Body of pancreas (tissue), 4 donors: ENCODE measurements around the gene ARID1B. TPM values are rescaled to one million over a fixed set of nuclear protein-coding genes. Genes with fewer than 3 reads are reported as not detected.

Source experiments
- ATAC-seq: fragments of 150-250 bp; one replicate; pipeline ENCODE4 v1.9.1; 2016
- DNase-seq, 4 donors: peaks; one replicate each; pipeline ENCODE4 v3.0.0-alpha.2; 2019
- H3K27ac ChIP-seq, 4 donors: fragments of 200-600 bp; sonication (generic); 1 replicate in 3 of 4; 2 replicates in 1 of 4; pipeline versions ENCODE4 v1.5.1 to v1.6.1; 2016 to 2019; ENCODE audit warnings: mild to moderate bottlenecking in 1 of 4, mixed read lengths in 1 of 4, moderate library complexity in 1 of 4
- H3K27me3 ChIP-seq, 2 donors: fragments of 200-600 bp; sonication (generic); one replicate each; pipeline ENCODE4 v1.6.0; 2016; ENCODE audit warnings: mild to moderate bottlenecking in 1 of 2
- H3K36me3 ChIP-seq, 2 donors: fragments of 200-600 bp; sonication (generic); replicated peaks in 1 of 2; 2 replicates each; pipeline ENCODE4 v1.5.1; 2016; ENCODE audit warnings: low read depth in 2 of 2; ENCODE audit not compliant: insufficient read depth in 1 of 2
- H3K4me1 ChIP-seq: fragments of 200-600 bp; sonication (generic); one replicate; pipeline ENCODE4 v1.6.0; 2016
- H3K4me3 ChIP-seq, 2 donors: fragments of 200-600 bp; sonication (generic); 1 replicate in 1 of 2; 2 replicates in 1 of 2; pipeline ENCODE4 v1.5.1; 2016 to 2019
- H3K9me3 ChIP-seq, 3 donors: fragments of 200-600 bp; sonication (generic); 1 replicate in 2 of 3; 2 replicates in 1 of 3; pipeline ENCODE4 v1.5.1; 2016
- POLR2A ChIP-seq, 3 donors: fragments of 450-650 bp; IDR thresholded peaks; one replicate each; pipeline ENCODE4 v1.6.1; 2016; ENCODE audit warnings: antibody characterized with exemption in 3 of 3, mild to moderate bottlenecking in 2 of 3
- WGBS, 2 donors: methylation state at CpG; one replicate each; pipeline ENCODE4 v1.1.5; 2017; 5-methylcytosine and 5-hydroxymethylcytosine counted together
- intact Hi-C: fragments of 100-400 bp; cut with DNase I; formaldehyde crosslinking; loops from one replicate; pipeline ENCODE4 v1.15.1; 2023
- total RNA-seq, 2 donors: library from RNA; depleted of rRNA; stranded (reverse); fragments of >200 nt; gene quantifications; one replicate each; pipeline ENCODE4 v1.1.0, GENCODE V29; 2016
- TF ChIP-seq, protein P1 (sequence below), 7 experiments: fragments of 450-650 bp in 4 of 7; fragments of 200-600 bp in 3 of 7; sonication (generic) in 3 of 7; IDR thresholded peaks; one replicate each; pipeline ENCODE4 v1.5.1; 2016 to 2019; ENCODE audit warnings: antibody characterized with exemption in 7 of 7

The ARID1B gene
- total RNA-seq, 2 donors from 2014 or later, result 71.5 to 85.1 TPM

GRCh38 chr6:157021344-157021992 lies 244.3 kb downstream of the ARID1B start:
- ATAC-seq, result peak; percentile 82
- TF ChIP-seq, protein P1, sequence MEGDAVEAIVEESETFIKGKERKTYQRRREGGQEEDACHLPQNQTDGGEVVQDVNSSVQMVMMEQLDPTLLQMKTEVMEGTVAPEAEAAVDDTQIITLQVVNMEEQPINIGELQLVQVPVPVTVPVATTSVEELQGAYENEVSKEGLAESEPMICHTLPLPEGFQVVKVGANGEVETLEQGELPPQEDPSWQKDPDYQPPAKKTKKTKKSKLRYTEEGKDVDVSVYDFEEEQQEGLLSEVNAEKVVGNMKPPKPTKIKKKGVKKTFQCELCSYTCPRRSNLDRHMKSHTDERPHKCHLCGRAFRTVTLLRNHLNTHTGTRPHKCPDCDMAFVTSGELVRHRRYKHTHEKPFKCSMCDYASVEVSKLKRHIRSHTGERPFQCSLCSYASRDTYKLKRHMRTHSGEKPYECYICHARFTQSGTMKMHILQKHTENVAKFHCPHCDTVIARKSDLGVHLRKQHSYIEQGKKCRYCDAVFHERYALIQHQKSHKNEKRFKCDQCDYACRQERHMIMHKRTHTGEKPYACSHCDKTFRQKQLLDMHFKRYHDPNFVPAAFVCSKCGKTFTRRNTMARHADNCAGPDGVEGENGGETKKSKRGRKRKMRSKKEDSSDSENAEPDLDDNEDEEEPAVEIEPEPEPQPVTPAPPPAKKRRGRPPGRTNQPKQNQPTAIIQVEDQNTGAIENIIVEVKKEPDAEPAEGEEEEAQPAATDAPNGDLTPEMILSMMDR (IDR thresholded peaks at IDR 0.05), result peak; percentile 28 to 57 (median 47)
- peak; percentile 92 to 95 (median 93) for TF ChIP-seq POLR2A (IDR thresholded peaks at IDR 0.05)

GRCh38 chr6:157021993-157022740 lies 245.0 kb downstream of the ARID1B start:
- 2 to 6% methylated on average over 17 to 33 of the region's 33 CpGs for WGBS, 2 donors
- Histone ChIP-seq H3K36me3 (no peaks in the 10 kb centered on the region), H3K9me3 (no peaks in the 10 kb centered on the region), H3K4me3 (peak overlapping the region; percentile 63 to 64), H3K27me3 (no peaks in the 10 kb centered on the region), H3K27ac (peak overlapping the region; percentile 96 to 98 (median 97)), H3K4me1 (peaks cover 12% of the 10 kb centered on the region)
- ATAC-seq (peak; percentile 92), DNase-seq (peak; percentile 88 to 93 (median 92))
- intact Hi-C loops, result no loop called here
- TF ChIP-seq POLR2A (IDR thresholded peaks at IDR 0.05), result no peak
- TF ChIP-seq, protein P1 (IDR thresholded peaks at IDR 0.05), result no peak

More at GRCh38 chr6:157021344-157021992, 244.3 kb downstream of the ARID1B start:
- Histone ChIP-seq H3K4me3 (peak overlapping the region; percentile 63 to 64), H3K9me3 (no peaks in the 10 kb centered on the region), H3K27me3 (no peaks in the 10 kb centered on the region), H3K4me1 (peaks cover 12% of the 10 kb centered on the region), H3K27ac (peak overlapping the region; percentile 96 to 98 (median 97)), H3K36me3 (no peaks in the 10 kb centered on the region)
- DNase-seq, result peak; percentile 85 to 91 (median 90)
- intact Hi-C loops, result no loop called here
- 0% methylated on average over 22 to 83 of the region's 84 CpGs for WGBS, 2 donors

DNA sequence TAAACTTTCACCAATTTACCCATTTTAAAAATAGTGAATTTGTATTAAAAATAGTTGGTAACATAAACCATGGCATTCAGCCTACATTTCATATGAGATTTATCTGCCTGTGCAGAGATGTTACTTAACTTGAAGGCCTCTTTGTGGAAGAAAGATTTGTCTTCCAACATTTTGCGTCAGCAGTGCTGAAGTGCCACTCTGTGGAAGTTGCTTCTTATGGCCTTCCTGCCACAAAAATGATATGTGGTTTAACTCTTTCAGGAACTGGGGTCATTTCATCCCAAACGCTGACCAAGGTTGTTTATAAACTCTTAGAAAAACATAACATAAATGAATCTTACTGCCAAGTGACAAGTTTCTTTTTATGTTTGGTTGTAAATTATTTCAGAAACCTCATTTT lies 246.8 kb downstream of the ARID1B start:
- Histone ChIP-seq H3K9me3 (no peaks in the 10 kb centered on the region), H3K27ac (no peak overlapping the region), H3K27me3 (no peaks in the 10 kb centered on the region), H3K4me3 (no peak overlapping the region), H3K4me1 (peaks cover 12% of the 10 kb centered on the region), H3K36me3 (no peaks in the 10 kb centered on the region)
- ATAC-seq (no peak), DNase-seq (no peak)
- 30 to 32% methylated on average over 2 of the region's 2 CpGs for WGBS, 2 donors
- TF ChIP-seq POLR2A (IDR thresholded peaks at IDR 0.05), result no peak
- TF ChIP-seq, protein P1 (IDR thresholded peaks at IDR 0.05), result no peak
- intact Hi-C loops, result no loop called here

- Histone ChIP-seq H3K9me3 (no peaks in the 10 kb centered on the region), H3K4me1 (peaks cover 12% of the 10 kb centered on the region), H3K4me3 (no peak overlapping the region), H3K36me3 (no peaks in the 10 kb centered on the region), H3K27me3 (no peaks in the 10 kb centered on the region), H3K27ac (no peak overlapping the region)
- intact Hi-C loops, result no loop called here
- ATAC-seq (no peak), DNase-seq (no peak)
- WGBS, 2 donors, result 83 to 94% methylated on average over 3 of the region's 3 CpGs
- TF ChIP-seq, protein P1 (IDR thresholded peaks at IDR 0.05), result no peak
- TF ChIP-seq POLR2A (IDR thresholded peaks at IDR 0.05), result no peak
These were observed 247.6 kb downstream of the ARID1B start for GRCh38 chr6:157024745-157025144.
